Activated CD8-positive, alpha-beta T cell treated with anti-CD3 and anti-CD28 coated beads for 36 hours (primary cell): ENCODE results near the gene KLHL22. TPM values are rescaled to one million over a fixed set of nuclear protein-coding genes. Genes with fewer than 3 reads are reported as not detected.

Source experiments
- ATAC-seq: fragments of 200-7000 bp; cut with Tn5 transposase; one replicate; pipeline ENCODE4 v1.10.0; 2021; ENCODE audit warnings: mild to moderate bottlenecking, moderate library complexity
- CTCF ChIA-PET: fragments of 350-600 bp; sonication (Branson Sonifier 250); formaldehyde crosslinking; loops from one replicate; lab custom pipeline; 2021; ENCODE audit warnings: antibody characterized with exemption; lab: Charles Lee
- POLR2A ChIA-PET: fragments of 350-600 bp; sonication (Branson Sonifier 250); formaldehyde crosslinking; loops from one replicate; lab custom pipeline; 2021; ENCODE audit warnings: antibody characterized with exemption; lab: Charles Lee
- DNase-seq: peaks from one replicate; pipeline ENCODE4 v3.0.0-alpha.2; 2020
- H3K27ac Mint-ChIP-seq: one replicate; pipeline ENCODE4 v1.8.0; 2021; ENCODE audit warnings: mild to moderate bottlenecking, mixed read lengths
- H3K27me3 Mint-ChIP-seq: one replicate; pipeline ENCODE4 v1.8.0; 2021; ENCODE audit warnings: mixed read lengths
- H3K36me3 Mint-ChIP-seq: one replicate; pipeline ENCODE4 v1.8.0; 2021; ENCODE audit warnings: low read depth, mixed read lengths
- H3K4me1 Mint-ChIP-seq: one replicate; pipeline ENCODE4 v1.8.0; 2021; ENCODE audit warnings: low read depth, mixed read lengths
- H3K4me3 Mint-ChIP-seq: one replicate; pipeline ENCODE4 v1.8.0; 2021; ENCODE audit warnings: mild to moderate bottlenecking, moderate library complexity, mixed read lengths
- H3K9me3 Mint-ChIP-seq: one replicate; pipeline ENCODE4 v1.8.0; 2021; ENCODE audit warnings: mixed read lengths
- intact Hi-C: fragments of 100-400 bp; cut with micrococcal nuclease; formaldehyde crosslinking; loops from one replicate; pipeline ENCODE4 v1.10.0; 2022
- total RNA-seq, 2 experiments: library from RNA; stranded (reverse); gene quantifications; one replicate each; pipeline ENCODE4 v1.2.3, GENCODE V29; 2021
- TF ChIP-seq, protein P1 (sequence below): fragments of 200-600 bp; IDR thresholded peaks from one replicate; pipeline ENCODE4 v1.8.0; 2022; ENCODE audit warnings: antibody characterized with exemption, mild to moderate bottlenecking

The KLHL22 gene
- total RNA-seq, 2 experiments from 2014 or later: 16.3 to 17.9 TPM

- intact Hi-C loops: no loop called here
- H3K36me3 Mint-ChIP-seq: peaks cover 34% of the 10 kb centered on the region
- no peak for DNase-seq
- POLR2A ChIA-PET: interaction anchor here (1.1 to 5.5 kb wide), 3 partner anchors 17 to 23 kb away, joined by 3 to 22 read pairs (median 5); partner anchors contain the start of gene MED15
- no peaks in the 10 kb centered on the region for H3K27me3 Mint-ChIP-seq
- peaks cover 75% of the 10 kb centered on the region for H3K4me1 Mint-ChIP-seq
- H3K4me3 Mint-ChIP-seq: no peak overlapping the region
- CTCF ChIA-PET: interaction anchor here (0.6 to 1.4 kb wide), 5 partner anchors 8 to 36 kb away, joined by 3 read pairs; no protein-coding TSS in a partner anchor
- TF ChIP-seq, protein P1, sequence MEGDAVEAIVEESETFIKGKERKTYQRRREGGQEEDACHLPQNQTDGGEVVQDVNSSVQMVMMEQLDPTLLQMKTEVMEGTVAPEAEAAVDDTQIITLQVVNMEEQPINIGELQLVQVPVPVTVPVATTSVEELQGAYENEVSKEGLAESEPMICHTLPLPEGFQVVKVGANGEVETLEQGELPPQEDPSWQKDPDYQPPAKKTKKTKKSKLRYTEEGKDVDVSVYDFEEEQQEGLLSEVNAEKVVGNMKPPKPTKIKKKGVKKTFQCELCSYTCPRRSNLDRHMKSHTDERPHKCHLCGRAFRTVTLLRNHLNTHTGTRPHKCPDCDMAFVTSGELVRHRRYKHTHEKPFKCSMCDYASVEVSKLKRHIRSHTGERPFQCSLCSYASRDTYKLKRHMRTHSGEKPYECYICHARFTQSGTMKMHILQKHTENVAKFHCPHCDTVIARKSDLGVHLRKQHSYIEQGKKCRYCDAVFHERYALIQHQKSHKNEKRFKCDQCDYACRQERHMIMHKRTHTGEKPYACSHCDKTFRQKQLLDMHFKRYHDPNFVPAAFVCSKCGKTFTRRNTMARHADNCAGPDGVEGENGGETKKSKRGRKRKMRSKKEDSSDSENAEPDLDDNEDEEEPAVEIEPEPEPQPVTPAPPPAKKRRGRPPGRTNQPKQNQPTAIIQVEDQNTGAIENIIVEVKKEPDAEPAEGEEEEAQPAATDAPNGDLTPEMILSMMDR: no peak
- H3K9me3 Mint-ChIP-seq: no peaks in the 10 kb centered on the region
- no peak overlapping the region for H3K27ac Mint-ChIP-seq
- no peak for ATAC-seq
These were observed 35.0 kb upstream of the KLHL22 start for GRCh38 chr22:20530368-20531153.

- Mint-ChIP-seq H3K9me3 (no peaks in the 10 kb centered on the region), H3K4me1 (peaks cover 71% of the 10 kb centered on the region), H3K36me3 (peaks cover 31% of the 10 kb centered on the region), H3K27ac (no peak overlapping the region), H3K27me3 (no peaks in the 10 kb centered on the region), H3K4me3 (no peak overlapping the region)
- intact Hi-C loops: no loop called here
- no peak for DNase-seq
- TF ChIP-seq, protein P1: no peak
- CTCF ChIA-PET: interaction anchor here (1.2 to 2.3 kb wide), 2 partner anchors 35 kb away, joined by 3 to 10 read pairs; no protein-coding TSS in a partner anchor
- no peak for ATAC-seq
- POLR2A ChIA-PET: interaction anchor here (1.0 to 5.5 kb wide), 4 partner anchors 19 to 22 kb away, joined by 3 to 22 read pairs (median 4); partner anchors contain the start of gene MED15
These were observed 32.9 kb upstream of the KLHL22 start for GRCh38 chr22:20528405-20528978.

DNA sequence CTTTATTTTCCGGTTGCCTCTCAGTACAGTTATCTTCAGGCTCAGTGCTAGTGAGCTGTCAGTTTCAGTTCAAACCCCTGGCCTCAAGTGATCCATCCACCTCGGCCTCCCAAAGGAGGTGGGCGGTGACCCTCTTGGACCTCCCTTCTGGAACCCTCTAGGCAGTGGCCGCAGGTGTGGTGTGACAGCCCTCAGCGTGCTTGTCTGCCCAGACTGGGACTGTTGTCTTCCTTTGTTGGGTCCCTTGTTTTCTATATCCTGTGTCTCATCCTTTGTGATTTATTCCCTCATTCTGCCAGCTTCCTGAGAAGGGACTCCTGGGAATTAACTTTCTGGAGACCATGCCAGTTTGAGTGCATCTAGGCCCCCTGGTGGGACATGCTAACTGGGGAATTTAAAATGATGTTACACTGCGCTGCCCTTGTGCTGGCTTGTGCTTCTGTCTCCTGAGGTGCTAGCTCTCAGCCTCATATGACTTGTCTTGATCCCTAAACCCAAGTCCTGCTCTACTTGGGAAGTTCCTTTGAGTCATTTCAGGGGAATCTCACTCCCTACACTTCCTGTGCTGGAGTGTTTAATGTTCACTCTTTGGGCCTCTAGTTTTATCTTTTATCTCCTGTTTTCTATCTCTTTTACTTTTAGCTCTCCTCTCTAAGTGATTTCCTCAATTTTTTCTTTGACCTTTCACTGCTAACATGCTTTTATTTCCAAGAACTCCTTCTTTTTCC lies 31.2 kb upstream of the KLHL22 start:
- H3K27ac Mint-ChIP-seq: peak overlapping the region; percentile 57
- POLR2A ChIA-PET: interaction anchor here (0.6 to 5.5 kb wide), 5 partner anchors 9 to 37 kb away, joined by 3 to 22 read pairs (median 4); no protein-coding TSS in a partner anchor

DNA sequence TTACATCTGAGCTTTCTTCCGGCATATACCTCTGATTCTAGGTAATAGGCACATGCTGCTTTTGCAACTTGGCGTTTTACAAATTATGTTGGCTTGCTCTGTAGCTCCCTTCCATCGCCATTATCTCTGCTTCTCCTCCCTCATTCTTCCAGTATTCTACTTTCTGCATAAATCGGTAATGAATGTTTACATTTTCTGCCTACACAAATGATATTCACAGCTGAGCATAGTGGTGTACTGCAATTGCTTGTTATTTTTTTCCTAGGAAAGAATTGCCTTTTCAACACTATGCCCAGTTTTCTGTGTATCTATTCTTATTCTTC lies 30.7 kb upstream of the KLHL22 start:
- peaks cover 66% of the 10 kb centered on the region for H3K4me1 Mint-ChIP-seq
- no peak overlapping the region for H3K27ac Mint-ChIP-seq
- H3K27me3 Mint-ChIP-seq: no peaks in the 10 kb centered on the region
- intact Hi-C loops: no loop called here
- TF ChIP-seq, protein P1: no peak
- ChIA-PET CTCF (interaction anchor here (0.8 to 2.3 kb wide), 5 partner anchors 11 to 39 kb away, joined by 3 to 10 read pairs (median 3); no protein-coding TSS in a partner anchor), POLR2A (interaction anchor here (1.2 to 5.5 kb wide), 3 partner anchors 12 to 37 kb away, joined by 3 to 22 read pairs (median 3); no protein-coding TSS in a partner anchor)
- DNase-seq: no peak
- H3K9me3 Mint-ChIP-seq: no peaks in the 10 kb centered on the region
- H3K36me3 Mint-ChIP-seq: peaks cover 40% of the 10 kb centered on the region
- H3K4me3 Mint-ChIP-seq: no peak overlapping the region
- no peak for ATAC-seq

More for the DNA sequence above, 31.2 kb upstream of the KLHL22 start:
- Mint-ChIP-seq H3K4me1 (peaks cover 71% of the 10 kb centered on the region), H3K9me3 (no peaks in the 10 kb centered on the region), H3K4me3 (no peak overlapping the region), H3K36me3 (peaks cover 43% of the 10 kb centered on the region), H3K27me3 (no peaks in the 10 kb centered on the region)
- CTCF ChIA-PET: interaction anchor here (0.8 to 2.3 kb wide), 5 partner anchors 11 to 38 kb away, joined by 3 to 10 read pairs (median 3); no protein-coding TSS in a partner anchor
- TF ChIP-seq, protein P1: no peak
- DNase-seq (no peak), ATAC-seq (no peak)
- intact Hi-C loops: no loop called here
